Gastrocnemius medialis (tissue), 4 donors: ENCODE data around the gene FKBP7. TPM values are rescaled to one million over a fixed set of nuclear protein-coding genes. Genes with fewer than 3 reads are reported as not detected.
"Not testable (repeated sequence)": the region's sequence is repeated elsewhere in the genome, so short reads cannot be mapped to it uniquely, and the experiment has no call there.

ENCODE experiments used
- ATAC-seq, 2 donors: fragments of 150-250 bp; one replicate each; pipeline ENCODE4 v1.9.1; 2016
- DNase-seq, 2 donors: peaks; one replicate each; pipeline ENCODE4 v3.0.0-alpha.2; 2019
- H3K27ac ChIP-seq, 4 donors: fragments of 200-600 bp; sonication (generic); 1 replicate in 1 of 4; 2 replicates in 3 of 4; pipeline ENCODE4 v1.5.1; 2016 to 2018; ENCODE audit warnings: mild to moderate bottlenecking in 2 of 4, moderate library complexity in 1 of 4
- H3K27me3 ChIP-seq, 3 donors: fragments of 200-600 bp; sonication (generic) in 2 of 3; 1 replicate in 1 of 3; 2 replicates in 2 of 3; pipeline versions ENCODE4 v1.5.1 to v1.6.0; 2016 to 2019; ENCODE audit warnings: mild to moderate bottlenecking in 1 of 3, moderate library complexity in 1 of 3
- H3K36me3 ChIP-seq, 2 donors: fragments of 200-600 bp; sonication (generic) in 1 of 2; one replicate each; pipeline ENCODE4 v1.5.1; 2017 to 2018
- H3K4me1 ChIP-seq, 2 donors: fragments of 200-600 bp; sonication (generic) in 1 of 2; one replicate each; pipeline ENCODE4 v1.5.1; 2016 to 2017; ENCODE audit warnings: mild to moderate bottlenecking in 2 of 2
- H3K4me3 ChIP-seq, 4 donors: fragments of 200-600 bp; sonication (generic) in 3 of 4; 1 replicate in 1 of 4; 2 replicates in 3 of 4; pipeline ENCODE4 v1.5.1; 2016 to 2019; ENCODE audit warnings: mild to moderate bottlenecking in 2 of 4
- H3K9me3 ChIP-seq, 3 donors: fragments of 200-600 bp; sonication (generic) in 2 of 3; 1 replicate in 1 of 3; 2 replicates in 2 of 3; pipeline ENCODE4 v1.5.1; 2016 to 2019
- CTCF ChIP-seq, 5 experiments: fragments of 450-650 bp in 3 of 5; fragments of 200-600 bp in 2 of 5; sonication (generic) in 2 of 5; IDR thresholded peaks in 4 of 5; conservative IDR thresholded peaks in 1 of 5; 1 replicate in 4 of 5; 2 replicates in 1 of 5; pipeline ENCODE4 v1.5.1; 2016 to 2019; ENCODE audit warnings: antibody characterized with exemption in 5 of 5, mild to moderate bottlenecking in 3 of 5, moderate library complexity in 3 of 5
- POLR2A ChIP-seq, 2 donors: fragments of 450-650 bp; IDR thresholded peaks; one replicate each; pipeline ENCODE4 v1.6.1; 2017; ENCODE audit warnings: antibody characterized with exemption in 2 of 2, mild to moderate bottlenecking in 2 of 2, moderate library complexity in 2 of 2
- in situ Hi-C, 4 donors: fragments of 200-750 bp; cut with MboI; loops; one replicate each; pipeline versions ENCODE4 v1.15.0 to v1.8.0; 2017; ENCODE audit warnings: low sequenced_read_pairs in 4 of 4
- intact Hi-C: fragments of 100-400 bp; cut with DNase I; formaldehyde crosslinking; loops from one replicate; pipeline ENCODE4 v1.15.1; 2023; ENCODE audit warnings: low total_unique reads
- total RNA-seq, 4 donors: library from RNA; depleted of rRNA; stranded (reverse); fragments of >200 nt; gene quantifications; one replicate each; pipeline versions ENCODE4 v1.1.0 to v1.2.3, GENCODE V29; 2016

FKBP7 gene
- total RNA-seq, 4 donors from 2014 or later: 1.4 to 5.0 (median 3.3) TPM

GRCh38 chr2:178429336-178429735 lies 49.1 kb downstream of the FKBP7 start:
- Histone ChIP-seq H3K36me3 (peaks cover 3 to 59% of the 10 kb centered on the region in 2 donors), H3K4me1 (no peaks in the 10 kb centered on the region), H3K9me3 (no peaks in the 10 kb centered on the region), H3K4me3 (no peak overlapping the region), H3K27me3 (no peaks in the 10 kb centered on the region), H3K27ac (no peak overlapping the region)
- in situ Hi-C loops: no loop called here
- ATAC-seq (no peak), DNase-seq (no peak)
- TF ChIP-seq POLR2A (IDR thresholded peaks at IDR 0.05) (no peak), CTCF (IDR thresholded peaks at IDR 0.05 in 4 of 5, conservative IDR thresholded peaks at IDR 0.05 in 1 of 5) (no peak)
- intact Hi-C loops: no loop called here

- H3K4me1 ChIP-seq: no peaks in the 10 kb centered on the region
- TF ChIP-seq POLR2A (IDR thresholded peaks at IDR 0.05) (no peak), CTCF (IDR thresholded peaks at IDR 0.05 in 4 of 5, conservative IDR thresholded peaks at IDR 0.05 in 1 of 5) (no peak)
- DNase-seq (no peak), ATAC-seq (no peak)
- no peaks in the 10 kb centered on the region for H3K27me3 ChIP-seq
- H3K9me3 ChIP-seq: no peaks in the 10 kb centered on the region
- intact Hi-C loops: no loop called here
- H3K27ac ChIP-seq: no peak overlapping the region
- H3K36me3 ChIP-seq: peaks cover 3 to 50% of the 10 kb centered on the region in 2 donors
- in situ Hi-C loops: no loop called here
- H3K4me3 ChIP-seq: no peak overlapping the region
Observed at GRCh38 chr2:178428396-178428806, 50.0 kb downstream of the FKBP7 start.

- H3K36me3 ChIP-seq: peaks cover 3 to 40% of the 10 kb centered on the region in 2 donors
- no peaks in the 10 kb centered on the region for H3K27me3 ChIP-seq
- ATAC-seq (no peak), DNase-seq (no peak)
- no peaks in the 10 kb centered on the region for H3K9me3 ChIP-seq
- in situ Hi-C loops (no loop called here), intact Hi-C loops (no loop called here)
- H3K27ac ChIP-seq: no peak overlapping the region
- no peaks in the 10 kb centered on the region for H3K4me1 ChIP-seq
- no peak for TF ChIP-seq CTCF (IDR thresholded peaks at IDR 0.05 in 4 of 5, conservative IDR thresholded peaks at IDR 0.05 in 1 of 5)
- no peak for TF ChIP-seq POLR2A (IDR thresholded peaks at IDR 0.05)
- no peak overlapping the region for H3K4me3 ChIP-seq
Observed at GRCh38 chr2:178427458-178427857, 50.9 kb downstream of the FKBP7 start.

GRCh38 chr2:178426388-178426787 lies 52.0 kb downstream of the FKBP7 start:
- DNase-seq (no peak), ATAC-seq (no peak)
- in situ Hi-C loops (no loop called here), intact Hi-C loops (no loop called here)
- TF ChIP-seq CTCF (IDR thresholded peaks at IDR 0.05 in 4 of 5, conservative IDR thresholded peaks at IDR 0.05 in 1 of 5): no peak
- TF ChIP-seq POLR2A (IDR thresholded peaks at IDR 0.05): no peak
- Histone ChIP-seq H3K27ac (no peak overlapping the region), H3K9me3 (no peaks in the 10 kb centered on the region), H3K27me3 (no peaks in the 10 kb centered on the region), H3K4me1 (no peaks in the 10 kb centered on the region), H3K36me3 (peaks cover 0 to 29% of the 10 kb centered on the region in 2 donors), H3K4me3 (no peak overlapping the region)

GRCh38 chr2:178425255-178425827 lies 53.1 kb downstream of the FKBP7 start:
- in situ Hi-C loops: no loop called here
- peaks cover 0 to 19% of the 10 kb centered on the region in 2 donors for H3K36me3 ChIP-seq
- H3K27ac ChIP-seq: no peak overlapping the region
- H3K4me3 ChIP-seq: no peak overlapping the region
- DNase-seq: no peak
- H3K27me3 ChIP-seq: no peaks in the 10 kb centered on the region
- intact Hi-C loops: no loop called here
- no peaks in the 10 kb centered on the region for H3K4me1 ChIP-seq
- TF ChIP-seq POLR2A (IDR thresholded peaks at IDR 0.05): no peak
- no peak for TF ChIP-seq CTCF (IDR thresholded peaks at IDR 0.05 in 4 of 5, conservative IDR thresholded peaks at IDR 0.05 in 1 of 5)
- H3K9me3 ChIP-seq: no peaks in the 10 kb centered on the region
- ATAC-seq: no peak

GRCh38 chr2:178423746-178424145 lies 54.7 kb downstream of the FKBP7 start:
- H3K27ac ChIP-seq, H3K27me3 ChIP-seq, in situ Hi-C loops, H3K4me1 ChIP-seq, H3K9me3 ChIP-seq, DNase-seq, H3K36me3 ChIP-seq, intact Hi-C loops, ATAC-seq, H3K4me3 ChIP-seq: not testable (repeated sequence)
